GM12878 (cell line): ENCODE data around the gene SWT1. TPM values are rescaled to one million over a fixed set of nuclear protein-coding genes. Genes with fewer than 3 reads are reported as not detected.

ENCODE experiments used
- E2F4 ChIP-seq: IDR thresholded peaks from 2 replicates; pipeline ENCODE4 v1.6.1; 2012; ENCODE audit warnings: low read depth, low read length, improper control_type of control experiment
- SIN3A ChIP-seq: IDR thresholded peaks from 2 replicates; pipeline ENCODE4 v1.6.1; 2012; ENCODE audit warnings: low read depth, low read length, improper control_type of control experiment
- SMAD1 ChIP-seq: fragments of 450-650 bp; IDR thresholded peaks from 2 replicates; pipeline ENCODE4 v1.6.1; 2018; ENCODE audit warnings: mild to moderate bottlenecking, low read depth; ENCODE audit not compliant: partially characterized antibody
- ZBTB4 ChIP-seq: fragments of 450-650 bp; formaldehyde crosslinking; IDR thresholded peaks from 2 replicates; pipeline ENCODE4 v1.4.0; 2022; ENCODE audit warnings: mild to moderate bottlenecking, moderate library complexity
- polyA plus RNA-seq, 11 experiments: library from polyadenylated mRNA; depleted of rRNA in 4 of 11; unstranded in 6 of 11; stranded (reverse) in 5 of 11; fragments of >200 nt; fragmentation: Nextera tagmentation in 4 of 11; fragmentation: Illumina TruSeq in 1 of 11; extraction: Ambion mirVana in 4 of 11; extraction: Trizol in 1 of 11; gene quantifications; 1 replicate in 1 of 11; 2 replicates in 10 of 11; pipeline versions ENCODE4 v1.2.1 to v1.2.3, GENCODE V29; 2011 to 2016; ENCODE audit warnings: inconsistent platforms in 2 of 11, missing spikeins in 2 of 11, low read depth in 1 of 11
- small RNA-seq: library from RNA; depleted of rRNA; stranded (forward); fragments of <200 nt; gene quantifications from one replicate; pipeline ENCODE3, GENCODE V24; 2014
- total RNA-seq, 4 experiments: library from RNA; depleted of rRNA in 3 of 4; stranded (reverse); fragments of >200 nt in 3 of 4; fragmentation: Illumina TruSeq in 1 of 4; extraction: Trizol in 1 of 4; gene quantifications; 2 replicates each; pipeline versions ENCODE4 v1.2.1 to v1.2.3, GENCODE V29; 2013 to 2021

The SWT1 gene
- total and polyA plus RNA-seq, 10 of the 15 experiments (the other 5 are each of a cell fraction or from before 2014, with no cell fraction given), result 1.0 to 4.2 (median 2.6) TPM

- TF ChIP-seq ZBTB4 (CRISPR knock-in tag), result peak; percentile 72; the same call in 1 of the 2 replicates
- TF ChIP-seq SMAD1, result no peak
- TF ChIP-seq SIN3A, result no peak
- no peak for TF ChIP-seq E2F4
Measured at GRCh38 chr1:185341196-185341781, 184.3 kb downstream of the SWT1 start (continued).

Small RNAs within 50 kb of the gene (small RNA-seq; reads per million reads assigned to genes)
- not detected for gene RF00019

Other genes starting within 250 kb of the SWT1 start
- 59.4 and 63.8 TPM in 2 replicates for gene NIBAN1, start 182.7 kb upstream of the SWT1 start, total RNA-seq (2014; rRNA removed)
- 58.9 and 59.9 TPM in 2 replicates for gene NIBAN1, start 182.7 kb upstream of the SWT1 start, total RNA-seq (2014; rRNA removed; fragmentation: Illumina TruSeq; extraction: Trizol)
- 66.4 and 67.8 TPM in 2 replicates for gene NIBAN1, start 182.7 kb upstream of the SWT1 start, total RNA-seq (2021)
- 14.0 and 14.3 TPM in 2 replicates for gene NIBAN1, start 182.7 kb upstream of the SWT1 start, polyA plus RNA-seq (2011; rRNA removed)
- gene NIBAN1, start 182.7 kb upstream of the SWT1 start, polyA plus RNA-seq (2014; fragmentation: Illumina TruSeq; extraction: Trizol), result 62.3 and 69.0 TPM in 2 replicates
- 10 to 100 TPM; 11.2 to 15.1 TPM for gene NIBAN1, start 182.7 kb upstream of the SWT1 start, polyA plus RNA-seq (2014; fragmentation: Nextera tagmentation; extraction: Ambion mirVana)
- gene NIBAN1, start 182.7 kb upstream of the SWT1 start, polyA plus RNA-seq (2014; rRNA removed), result 40.0 and 40.9 TPM in 2 replicates
- gene NIBAN1, start 182.7 kb upstream of the SWT1 start, polyA plus RNA-seq (2016; fragmentation: Nextera tagmentation; extraction: Ambion mirVana), result 10 to 100 TPM; 42.6 to 45.9 TPM
- 10.8 and 12.9 TPM in 2 replicates for gene RNF2, start 111.6 kb upstream of the SWT1 start, total RNA-seq (2014; rRNA removed)
- gene RNF2, start 111.6 kb upstream of the SWT1 start, total RNA-seq (2014; rRNA removed; fragmentation: Illumina TruSeq; extraction: Trizol), result 15.8 and 16.2 TPM in 2 replicates
- gene RNF2, start 111.6 kb upstream of the SWT1 start, total RNA-seq (2021), result 17.3 and 20.0 TPM in 2 replicates
- gene RNF2, start 111.6 kb upstream of the SWT1 start, polyA plus RNA-seq (2011; rRNA removed), result 36.3 and 47.2 TPM in 2 replicates
- gene RNF2, start 111.6 kb upstream of the SWT1 start, polyA plus RNA-seq (2014; fragmentation: Illumina TruSeq; extraction: Trizol), result 26.6 and 34.6 TPM in 2 replicates
- 1 to 10 TPM; 4.8 to 5.2 TPM for gene RNF2, start 111.6 kb upstream of the SWT1 start, polyA plus RNA-seq (2014; fragmentation: Nextera tagmentation; extraction: Ambion mirVana)
- gene RNF2, start 111.6 kb upstream of the SWT1 start, polyA plus RNA-seq (2014; rRNA removed), result 14.2 and 14.5 TPM in 2 replicates
- gene RNF2, start 111.6 kb upstream of the SWT1 start, polyA plus RNA-seq (2016; fragmentation: Nextera tagmentation; extraction: Ambion mirVana), result 10 to 100 TPM; 14.3 to 16.9 TPM
- gene TRMT1L, start 214 bp upstream of the SWT1 start, total RNA-seq (2014; rRNA removed), result 11.6 and 13.6 TPM in 2 replicates
- gene TRMT1L, start 214 bp upstream of the SWT1 start, total RNA-seq (2014; rRNA removed; fragmentation: Illumina TruSeq; extraction: Trizol), result 16.2 and 16.8 TPM in 2 replicates
- gene TRMT1L, start 214 bp upstream of the SWT1 start, total RNA-seq (2021), result 17.7 and 18.2 TPM in 2 replicates
- gene TRMT1L, start 214 bp upstream of the SWT1 start, polyA plus RNA-seq (2011; rRNA removed), result 35.2 and 46.9 TPM in 2 replicates
- gene TRMT1L, start 214 bp upstream of the SWT1 start, polyA plus RNA-seq (2014; fragmentation: Illumina TruSeq; extraction: Trizol), result 22.5 and 27.2 TPM in 2 replicates
- gene TRMT1L, start 214 bp upstream of the SWT1 start, polyA plus RNA-seq (2014; fragmentation: Nextera tagmentation; extraction: Ambion mirVana), result 1 to 10 TPM; 3.5 to 4.1 TPM
- gene TRMT1L, start 214 bp upstream of the SWT1 start, polyA plus RNA-seq (2014; rRNA removed), result 11.2 and 12.3 TPM in 2 replicates
- gene TRMT1L, start 214 bp upstream of the SWT1 start, polyA plus RNA-seq (2016; fragmentation: Nextera tagmentation; extraction: Ambion mirVana), result 10 to 100 TPM; 21.5 to 22.2 TPM
- gene IVNS1ABP, start 160.1 kb downstream of the SWT1 start, total RNA-seq (2014; rRNA removed), result 42.4 and 43.7 TPM in 2 replicates
- gene IVNS1ABP, start 160.1 kb downstream of the SWT1 start, total RNA-seq (2014; rRNA removed; fragmentation: Illumina TruSeq; extraction: Trizol), result 45.4 and 49.0 TPM in 2 replicates
- 48.3 and 52.6 TPM in 2 replicates for gene IVNS1ABP, start 160.1 kb downstream of the SWT1 start, total RNA-seq (2021)
- 154 and 194 TPM in 2 replicates for gene IVNS1ABP, start 160.1 kb downstream of the SWT1 start, polyA plus RNA-seq (2011; rRNA removed)
- 40.3 and 53.4 TPM in 2 replicates for gene IVNS1ABP, start 160.1 kb downstream of the SWT1 start, polyA plus RNA-seq (2014; fragmentation: Illumina TruSeq; extraction: Trizol)
- gene IVNS1ABP, start 160.1 kb downstream of the SWT1 start, polyA plus RNA-seq (2014; fragmentation: Nextera tagmentation; extraction: Ambion mirVana), result 10 to 100 TPM; 19.2 to 29.2 TPM
- 33.4 and 39.6 TPM in 2 replicates for gene IVNS1ABP, start 160.1 kb downstream of the SWT1 start, polyA plus RNA-seq (2014; rRNA removed)
- 10 to 100 TPM; 56.7 to 60.2 TPM for gene IVNS1ABP, start 160.1 kb downstream of the SWT1 start, polyA plus RNA-seq (2016; fragmentation: Nextera tagmentation; extraction: Ambion mirVana)